Smooth muscle cell (in vitro differentiated cells): Measurements from ENCODE around the gene OTUD5. TPM values are rescaled to one million over a fixed set of nuclear protein-coding genes. Genes with fewer than 3 reads are reported as not detected.

Source experiments
- DNase-seq: peaks from one replicate; lab custom pipeline; 2025; ENCODE audit not compliant: unreplicated experiment; lab: John Stamatoyannopoulos, UW
- H2AFZ ChIP-seq: fragments of 200-600 bp; sonication (generic); 2 replicates; pipeline ENCODE4 v1.6.0; 2016; ENCODE audit warnings: antibody characterized with exemption, low read depth, mild to moderate bottlenecking
- H3F3A ChIP-seq: fragments of 200-600 bp; sonication (generic); 2 replicates; pipeline ENCODE4 v1.6.0; 2017; ENCODE audit warnings: antibody characterized with exemption, low read depth
- H3K27ac ChIP-seq: fragments of 200-600 bp; sonication (generic); 2 replicates; pipeline ENCODE4 v1.5.1; 2016; ENCODE audit warnings: low read depth, mild to moderate bottlenecking
- H3K27me3 ChIP-seq: fragments of 200-600 bp; sonication (generic); 2 replicates; pipeline ENCODE4 v1.6.1; 2016; ENCODE audit warnings: low read depth, mild to moderate bottlenecking
- H3K36me3 ChIP-seq: fragments of 200-600 bp; sonication (generic); 2 replicates; pipeline ENCODE4 v1.5.1; 2016; ENCODE audit warnings: low read depth
- H3K4me1 ChIP-seq: fragments of 200-600 bp; sonication (generic); 2 replicates; pipeline ENCODE4 v1.5.1; 2016; ENCODE audit warnings: low read depth
- H3K4me2 ChIP-seq: fragments of 200-600 bp; sonication (generic); 2 replicates; pipeline ENCODE4 v1.6.0; 2016; ENCODE audit warnings: mild to moderate bottlenecking
- H3K4me3 ChIP-seq: fragments of 200-600 bp; sonication (generic); 2 replicates; pipeline ENCODE4 v1.5.1; 2016; ENCODE audit warnings: mild to moderate bottlenecking
- H3K79me2 ChIP-seq: fragments of 200-600 bp; sonication (generic); 2 replicates; pipeline ENCODE4 v1.6.0; 2016; ENCODE audit warnings: low read depth, mild to moderate bottlenecking
- H3K9ac ChIP-seq: fragments of 200-600 bp; sonication (generic); 2 replicates; pipeline ENCODE4 v1.6.0; 2016; ENCODE audit warnings: low read depth
- H3K9me3 ChIP-seq: fragments of 200-600 bp; sonication (generic); replicated peaks from 2 replicates; pipeline ENCODE4 v1.5.1; 2016; ENCODE audit warnings: low read depth
- H4K20me1 ChIP-seq: fragments of 200-600 bp; sonication (generic); 2 replicates; pipeline ENCODE4 v1.6.0; 2016; ENCODE audit warnings: low read depth
- WGBS: methylation state at CpG from one replicate; pipeline ENCODE4 v1.1.7; 2016; ENCODE audit warnings: low lambda C conversion rate; 5-methylcytosine and 5-hydroxymethylcytosine counted together
- polyA plus RNA-seq: library from polyadenylated mRNA; unstranded; fragments of >200 nt; fragmentation: Nextera tagmentation; extraction: Ambion mirVana; gene quantifications from 2 replicates; pipeline ENCODE4 v1.2.1, GENCODE V29; 2016
- total RNA-seq: library from RNA; depleted of rRNA; stranded (reverse); fragments of >200 nt; gene quantifications from 2 replicates; pipeline ENCODE4 v1.2.3, GENCODE V29; 2014
- TF ChIP-seq, protein P1 (sequence below): fragments of 200-600 bp; sonication (generic); IDR thresholded peaks from 2 replicates; pipeline ENCODE4 v1.5.1; 2017; ENCODE audit warnings: borderline replicate concordance, mild to moderate bottlenecking, antibody characterized with exemption; ENCODE audit not compliant: insufficient read depth, poor library complexity, severe bottlenecking

Gene OTUD5
- total and polyA plus RNA-seq, 2 experiments from 2014 or later: 30.7 to 55.1 TPM

GRCh38 chrX:48978226-48978625, 20.8 kb upstream of the OTUD5 start:
- H3K4me2 ChIP-seq: no peak overlapping the region
- no peak overlapping the region for H3K27ac ChIP-seq

GRCh38 chrX:48976086-48976485, 18.7 kb upstream of the OTUD5 start:
- H3K27me3 ChIP-seq: no peaks in the 10 kb centered on the region
- no peak for DNase-seq
- H3F3A ChIP-seq: no peaks in the 10 kb centered on the region
- no peak overlapping the region for H3K4me3 ChIP-seq
- no peaks in the 10 kb centered on the region for H3K4me1 ChIP-seq
- H3K9ac ChIP-seq: no peak overlapping the region
- H3K4me2 ChIP-seq: no peak overlapping the region
- no peaks in the 10 kb centered on the region for H3K36me3 ChIP-seq
- WGBS: 77% methylated on average over 6 of the region's 6 CpGs
- H3K9me3 ChIP-seq: no peaks in the 10 kb centered on the region
- no peak overlapping the region for H3K27ac ChIP-seq
- H2AFZ ChIP-seq: no peak overlapping the region
- no peaks in the 10 kb centered on the region for H3K79me2 ChIP-seq
- TF ChIP-seq, protein P1, sequence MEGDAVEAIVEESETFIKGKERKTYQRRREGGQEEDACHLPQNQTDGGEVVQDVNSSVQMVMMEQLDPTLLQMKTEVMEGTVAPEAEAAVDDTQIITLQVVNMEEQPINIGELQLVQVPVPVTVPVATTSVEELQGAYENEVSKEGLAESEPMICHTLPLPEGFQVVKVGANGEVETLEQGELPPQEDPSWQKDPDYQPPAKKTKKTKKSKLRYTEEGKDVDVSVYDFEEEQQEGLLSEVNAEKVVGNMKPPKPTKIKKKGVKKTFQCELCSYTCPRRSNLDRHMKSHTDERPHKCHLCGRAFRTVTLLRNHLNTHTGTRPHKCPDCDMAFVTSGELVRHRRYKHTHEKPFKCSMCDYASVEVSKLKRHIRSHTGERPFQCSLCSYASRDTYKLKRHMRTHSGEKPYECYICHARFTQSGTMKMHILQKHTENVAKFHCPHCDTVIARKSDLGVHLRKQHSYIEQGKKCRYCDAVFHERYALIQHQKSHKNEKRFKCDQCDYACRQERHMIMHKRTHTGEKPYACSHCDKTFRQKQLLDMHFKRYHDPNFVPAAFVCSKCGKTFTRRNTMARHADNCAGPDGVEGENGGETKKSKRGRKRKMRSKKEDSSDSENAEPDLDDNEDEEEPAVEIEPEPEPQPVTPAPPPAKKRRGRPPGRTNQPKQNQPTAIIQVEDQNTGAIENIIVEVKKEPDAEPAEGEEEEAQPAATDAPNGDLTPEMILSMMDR: no peak
- H4K20me1 ChIP-seq: no peaks in the 10 kb centered on the region

More at GRCh38 chrX:48978226-48978625, 20.8 kb upstream of the OTUD5 start:
- DNase-seq: no peak
- Histone ChIP-seq H3F3A (no peaks in the 10 kb centered on the region), H3K79me2 (no peaks in the 10 kb centered on the region), H3K27me3 (no peaks in the 10 kb centered on the region), H3K9me3 (no peaks in the 10 kb centered on the region), H3K4me3 (no peak overlapping the region), H3K36me3 (no peaks in the 10 kb centered on the region), H4K20me1 (no peaks in the 10 kb centered on the region), H2AFZ (no peak overlapping the region), H3K4me1 (no peaks in the 10 kb centered on the region), H3K9ac (no peak overlapping the region)
- WGBS: 87% methylated on average over 5 of the region's 5 CpGs
- TF ChIP-seq, protein P1: no peak

GRCh38 chrX:48975541-48975940, 18.1 kb upstream of the OTUD5 start:
- H3K9me3 ChIP-seq: no peaks in the 10 kb centered on the region
- H3K4me1 ChIP-seq: no peaks in the 10 kb centered on the region
- H3K9ac ChIP-seq: no peak overlapping the region
- H3K4me3 ChIP-seq: no peak overlapping the region
- no peaks in the 10 kb centered on the region for H4K20me1 ChIP-seq
- TF ChIP-seq, protein P1: no peak
- no peaks in the 10 kb centered on the region for H3K27me3 ChIP-seq
- H3K36me3 ChIP-seq: no peaks in the 10 kb centered on the region
- 93% methylated on average over 5 of the region's 5 CpGs for WGBS
- H3K27ac ChIP-seq: no peak overlapping the region
- no peak overlapping the region for H3K4me2 ChIP-seq
- no peak overlapping the region for H2AFZ ChIP-seq
- H3K79me2 ChIP-seq: no peaks in the 10 kb centered on the region
- H3F3A ChIP-seq: no peaks in the 10 kb centered on the region
- DNase-seq: no peak

GRCh38 chrX:48975041-48975440, 17.6 kb upstream of the OTUD5 start:
- no peaks in the 10 kb centered on the region for H3K27me3 ChIP-seq
- no peaks in the 10 kb centered on the region for H3K36me3 ChIP-seq
- H2AFZ ChIP-seq: no peak overlapping the region
- DNase-seq: no peak
- no peak overlapping the region for H3K4me3 ChIP-seq
- no peak overlapping the region for H3K9ac ChIP-seq
- 88% methylated on average over 7 of the region's 7 CpGs for WGBS
- no peak overlapping the region for H3K27ac ChIP-seq
- no peaks in the 10 kb centered on the region for H3K4me1 ChIP-seq
- H3K9me3 ChIP-seq: no peaks in the 10 kb centered on the region
- H3K79me2 ChIP-seq: no peaks in the 10 kb centered on the region
- no peaks in the 10 kb centered on the region for H4K20me1 ChIP-seq
- TF ChIP-seq, protein P1: no peak
- no peaks in the 10 kb centered on the region for H3F3A ChIP-seq
- H3K4me2 ChIP-seq: no peak overlapping the region
